ENCODE data around the gene TREM2.

TREM2 gene

GRCh38 chr6:41161380-41161779, 1.5 kb downstream of the TREM2 start:
- H3K4me3 ChIP-seq (ENCODE audit: low read length), result no peak overlapping the region
- TF ChIP-seq CTCF (conservative IDR thresholded peaks at IDR 0.05; ENCODE audit: low read length), result no peak
- no peak for DNase-seq (ENCODE audit: low read depth)

- no peak for DNase-seq (ENCODE audit: low read depth)
- TF ChIP-seq CTCF (conservative IDR thresholded peaks at IDR 0.05; ENCODE audit: low read length), result no peak
- H3K4me3 ChIP-seq (ENCODE audit: low read length), result no peak overlapping the region
Measured at GRCh38 chr6:41160933-41161332, 2.0 kb downstream of the TREM2 start.

GRCh38 chr6:41159415-41160082, 3.4 kb downstream of the TREM2 start:
- TF ChIP-seq CTCF (conservative IDR thresholded peaks at IDR 0.05; ENCODE audit: low read length), result no peak
- H3K4me3 ChIP-seq (ENCODE audit: low read length), result no peak overlapping the region
- no peak for DNase-seq (ENCODE audit: low read depth)

- H3K4me3 ChIP-seq (ENCODE audit: low read length), result no peak overlapping the region
- DNase-seq (ENCODE audit: low read depth), result no peak
- TF ChIP-seq CTCF (conservative IDR thresholded peaks at IDR 0.05; ENCODE audit: low read length), result no peak
Measured at GRCh38 chr6:41157323-41157722, 5.6 kb downstream of the TREM2 start.

GRCh38 chr6:41156771-41157170, 6.1 kb downstream of the TREM2 start:
- DNase-seq (ENCODE audit: low read depth), result no peak
- TF ChIP-seq CTCF (conservative IDR thresholded peaks at IDR 0.05; ENCODE audit: low read length), result no peak
- H3K4me3 ChIP-seq (ENCODE audit: low read length), result no peak overlapping the region

- no peak for TF ChIP-seq CTCF (conservative IDR thresholded peaks at IDR 0.05; ENCODE audit: low read length)
Measured at GRCh38 chr6:41156001-41156400, 6.9 kb downstream of the TREM2 start.

GRCh38 chr6:41155132-41155805, 7.6 kb downstream of the TREM2 start:
- DNase-seq (ENCODE audit: low read depth), result no peak
- no peak overlapping the region for H3K4me3 ChIP-seq (ENCODE audit: low read length)
- no peak for TF ChIP-seq CTCF (conservative IDR thresholded peaks at IDR 0.05; ENCODE audit: low read length)

More at GRCh38 chr6:41156001-41156400, 6.9 kb downstream of the TREM2 start:
- no peak for DNase-seq (ENCODE audit: low read depth)
- no peak overlapping the region for H3K4me3 ChIP-seq (ENCODE audit: low read length)

Measured in AG10803 (cell line).